ENCODE measurements around the gene ARHGAP9. TPM values are rescaled to one million over a fixed set of nuclear protein-coding genes. Genes with fewer than 3 reads are reported as not detected.

Gene ARHGAP9
- total and polyA plus RNA-seq, 2 donors (not counting 1 experiment from before 2014, with no cell fraction given): under 0.01 to 0.08 TPM

DNA sequence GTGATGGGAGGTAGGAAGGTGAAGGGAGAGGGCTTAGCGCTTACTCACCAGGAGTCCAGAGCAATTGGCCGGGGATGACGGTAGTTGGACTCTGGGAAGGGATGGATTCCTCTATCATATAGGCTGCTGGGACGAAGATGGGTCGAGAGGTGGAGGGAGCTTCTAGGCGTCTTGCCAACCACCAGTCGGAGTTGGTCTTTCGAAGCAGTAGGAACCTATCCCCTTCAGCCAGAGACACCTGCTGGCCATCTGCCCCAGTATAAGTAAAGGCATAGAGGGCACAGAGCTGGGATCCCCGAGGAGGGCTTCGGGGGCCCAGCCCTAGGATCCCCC lies 657 bp downstream of the ARHGAP9 start:
- H3K27me3 ChIP-seq (ENCODE audit: control insufficient read depth, insufficient read depth, low read length): peaks cover 47% of the 10 kb centered on the region
- H3K36me3 ChIP-seq (ENCODE audit: control insufficient read depth, insufficient read depth, low read length): no peaks in the 10 kb centered on the region
- H3K9ac ChIP-seq (ENCODE audit: insufficient read depth, low read length): no peak overlapping the region
- TF ChIP-seq CTCF (conservative IDR thresholded peaks at IDR 0.05 in 1 of 2, IDR thresholded peaks at IDR 0.05 in 1 of 2; ENCODE audit: low read depth in 1 of 2, low read length in 2 of 2) (no peak), EZH2 (IDR thresholded peaks at IDR 0.05; ENCODE audit: low read length, missing control alignments) (no peak)
- H3K27ac ChIP-seq (ENCODE audit: insufficient read depth, low read length): no peak overlapping the region
- H3K9me3 ChIP-seq (ENCODE audit: control insufficient read depth, insufficient read depth, low read depth, low read length): no peaks in the 10 kb centered on the region
- H3K4me3 ChIP-seq (replicated peaks in 1 of 4; ENCODE audit: control extremely low read depth in 1 of 4, insufficient read depth in 1 of 4, low read depth in 3 of 4, low read length in 4 of 4): no peak overlapping the region
- no peak overlapping the region for H3K4me2 ChIP-seq (ENCODE audit: extremely low read depth, insufficient read depth, low read length)
- no peaks in the 10 kb centered on the region for H4K20me1 ChIP-seq (ENCODE audit: control insufficient read depth, extremely low read depth, insufficient read depth, low read length)
- no peak overlapping the region for H2AFZ ChIP-seq (ENCODE audit: low read length)
- H3K4me1 ChIP-seq (ENCODE audit: control insufficient read depth, extremely low read depth, insufficient read depth, low read length): peaks cover 5% of the 10 kb centered on the region
- no peak for DNase-seq (ENCODE audit: low read depth in 2 of 2)
- H3K79me2 ChIP-seq (ENCODE audit: control insufficient read depth, insufficient read depth, low read length): no peaks in the 10 kb centered on the region

DNA sequence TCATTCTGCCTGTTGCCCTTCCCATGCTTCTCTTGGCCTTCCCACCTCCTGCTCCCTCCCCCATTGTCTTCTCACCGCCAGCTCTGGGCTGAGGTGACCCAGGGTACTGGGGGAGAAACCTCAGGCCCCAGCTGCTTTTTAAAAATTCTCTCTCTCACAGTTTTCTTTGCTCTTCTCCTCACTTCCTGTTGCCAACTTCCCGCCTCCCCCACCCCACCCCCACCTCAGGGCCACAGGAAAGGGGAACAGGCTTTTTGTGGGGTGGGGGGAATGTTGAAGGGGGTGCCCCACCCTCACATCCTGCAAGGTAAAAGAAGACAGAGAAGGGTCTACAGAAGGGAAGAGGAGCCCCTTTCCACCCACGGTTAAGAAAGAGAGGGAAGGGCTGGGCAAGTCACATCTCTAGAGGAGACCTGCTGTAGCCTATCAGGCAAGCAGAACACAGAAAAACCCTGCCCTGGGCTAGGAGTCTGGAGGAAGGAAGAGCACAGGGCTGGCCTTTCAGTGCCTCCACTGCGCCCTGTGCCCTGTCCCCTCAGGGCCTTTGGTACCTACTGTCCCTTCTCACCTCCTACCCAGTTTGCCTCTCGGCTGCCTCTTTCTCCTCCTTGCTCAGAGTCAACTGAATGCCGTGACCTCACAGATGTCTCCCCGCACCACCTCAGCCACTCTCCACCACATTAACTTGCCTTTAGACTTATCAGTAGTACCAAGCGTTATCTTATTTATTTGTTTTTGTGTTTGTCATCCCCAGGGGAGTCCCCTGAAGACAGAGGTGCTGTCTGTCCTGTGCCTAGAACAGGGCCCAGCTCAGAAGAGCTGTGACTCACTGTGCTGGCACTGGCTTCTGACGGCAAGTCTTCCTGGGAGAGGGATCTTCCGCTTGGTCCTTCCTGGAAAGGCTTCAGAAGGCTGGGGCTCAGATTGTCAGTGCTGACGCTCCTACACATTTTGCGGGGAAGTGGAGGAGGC lies 1.7 kb downstream of the ARHGAP9 start:
- TF ChIP-seq EZH2 (IDR thresholded peaks at IDR 0.05; ENCODE audit: low read length, missing control alignments) (peak; percentile 34), CTCF (conservative IDR thresholded peaks at IDR 0.05 in 1 of 2, IDR thresholded peaks at IDR 0.05 in 1 of 2; ENCODE audit: low read depth in 1 of 2, low read length in 2 of 2) (no peak)
- Histone ChIP-seq H3K9ac (ENCODE audit: insufficient read depth, low read length) (no peak overlapping the region), H3K27me3 (ENCODE audit: control insufficient read depth, insufficient read depth, low read length) (peaks cover 55% of the 10 kb centered on the region), H2AFZ (ENCODE audit: low read length) (no peak overlapping the region), H3K4me2 (ENCODE audit: extremely low read depth, insufficient read depth, low read length) (no peak overlapping the region), H3K4me1 (ENCODE audit: control insufficient read depth, extremely low read depth, insufficient read depth, low read length) (peaks cover under 1% of the 10 kb centered on the region), H3K4me3 (replicated peaks in 1 of 4; ENCODE audit: control extremely low read depth in 1 of 4, insufficient read depth in 1 of 4, low read depth in 3 of 4, low read length in 4 of 4) (no peak overlapping the region), H4K20me1 (ENCODE audit: control insufficient read depth, extremely low read depth, insufficient read depth, low read length) (no peaks in the 10 kb centered on the region), H3K36me3 (ENCODE audit: control insufficient read depth, insufficient read depth, low read length) (no peaks in the 10 kb centered on the region), H3K27ac (ENCODE audit: insufficient read depth, low read length) (no peak overlapping the region), H3K79me2 (ENCODE audit: control insufficient read depth, insufficient read depth, low read length) (no peaks in the 10 kb centered on the region), H3K9me3 (ENCODE audit: control insufficient read depth, insufficient read depth, low read depth, low read length) (no peaks in the 10 kb centered on the region)
- peak in 1 of 2 donors; percentile 50 for DNase-seq (ENCODE audit: low read depth in 2 of 2)

DNA sequence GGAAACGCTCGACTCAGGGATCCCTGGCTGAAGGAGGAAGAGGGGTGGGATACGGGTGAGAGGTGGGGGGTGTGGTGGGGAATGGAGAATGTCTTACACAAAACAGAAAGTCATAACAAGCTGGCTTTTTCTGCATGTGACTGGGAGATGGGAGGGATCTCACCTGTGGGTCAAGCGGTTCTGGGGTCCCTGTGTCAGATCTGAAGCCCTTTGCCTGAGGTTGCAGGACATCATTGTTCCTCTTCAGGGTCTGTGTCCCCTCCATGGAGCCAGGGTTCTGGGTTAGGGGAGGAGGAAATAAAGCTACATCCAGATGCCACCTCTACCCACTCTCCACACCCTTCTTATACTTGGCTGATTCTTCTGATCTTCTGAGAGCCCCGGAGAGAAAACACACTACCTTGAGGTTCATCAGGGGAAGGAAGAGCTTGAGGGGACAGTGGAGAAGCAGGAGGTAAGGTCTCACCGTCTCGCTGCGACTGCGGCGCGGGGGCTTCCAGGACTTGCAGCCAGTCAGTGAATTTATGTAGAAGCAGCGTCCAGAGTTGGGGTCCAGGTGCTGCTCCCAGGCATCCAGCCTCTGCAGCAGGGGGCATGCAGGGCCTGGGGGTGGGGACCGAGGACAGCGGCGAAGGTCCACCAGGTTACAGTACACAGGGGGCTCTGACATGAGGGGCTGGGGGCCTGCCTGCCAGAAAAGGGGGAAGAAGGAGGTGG lies 2.5 kb downstream of the ARHGAP9 start:
- Histone ChIP-seq H3K9ac (ENCODE audit: insufficient read depth, low read length) (no peak overlapping the region), H3K27ac (ENCODE audit: insufficient read depth, low read length) (no peak overlapping the region)

More for the DNA sequence above, 2.5 kb downstream of the ARHGAP9 start:
- DNase-seq (ENCODE audit: low read depth in 2 of 2): no peak
- Histone ChIP-seq H2AFZ (ENCODE audit: low read length) (no peak overlapping the region), H3K4me1 (ENCODE audit: control insufficient read depth, extremely low read depth, insufficient read depth, low read length) (no peaks in the 10 kb centered on the region), H3K4me3 (replicated peaks in 1 of 4; ENCODE audit: control extremely low read depth in 1 of 4, insufficient read depth in 1 of 4, low read depth in 3 of 4, low read length in 4 of 4) (no peak overlapping the region), H3K27me3 (ENCODE audit: control insufficient read depth, insufficient read depth, low read length) (peaks cover 63% of the 10 kb centered on the region), H3K9me3 (ENCODE audit: control insufficient read depth, insufficient read depth, low read depth, low read length) (no peaks in the 10 kb centered on the region), H3K36me3 (ENCODE audit: control insufficient read depth, insufficient read depth, low read length) (no peaks in the 10 kb centered on the region), H3K4me2 (ENCODE audit: extremely low read depth, insufficient read depth, low read length) (no peak overlapping the region), H4K20me1 (ENCODE audit: control insufficient read depth, extremely low read depth, insufficient read depth, low read length) (no peaks in the 10 kb centered on the region), H3K79me2 (ENCODE audit: control insufficient read depth, insufficient read depth, low read length) (no peaks in the 10 kb centered on the region)
- TF ChIP-seq EZH2 (IDR thresholded peaks at IDR 0.05; ENCODE audit: low read length, missing control alignments): no peak
- no peak for TF ChIP-seq CTCF (conservative IDR thresholded peaks at IDR 0.05 in 1 of 2, IDR thresholded peaks at IDR 0.05 in 1 of 2; ENCODE audit: low read depth in 1 of 2, low read length in 2 of 2)
